ENCODE results near the gene HCK.

DNA sequence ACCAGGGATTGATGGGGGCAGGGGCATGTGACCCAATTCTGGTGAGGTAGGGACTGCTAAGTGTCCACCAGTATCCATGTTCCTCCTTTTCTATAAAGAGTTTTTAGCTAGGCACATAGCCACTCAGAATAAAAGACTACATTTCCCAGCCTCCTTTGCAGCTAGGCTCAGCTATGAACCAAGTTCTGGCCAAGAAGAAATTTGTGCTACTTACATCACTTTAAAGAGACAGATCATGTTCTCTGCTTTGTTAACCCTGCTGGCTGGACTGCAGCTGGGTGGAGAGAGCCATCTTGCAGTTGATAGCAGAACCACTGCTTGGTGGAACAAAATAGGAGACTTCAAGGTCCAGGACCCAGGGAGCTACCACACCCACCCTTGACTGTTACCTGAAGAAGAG, 47.1 kb upstream of the HCK start:
- TF ChIP-seq, protein P1, sequence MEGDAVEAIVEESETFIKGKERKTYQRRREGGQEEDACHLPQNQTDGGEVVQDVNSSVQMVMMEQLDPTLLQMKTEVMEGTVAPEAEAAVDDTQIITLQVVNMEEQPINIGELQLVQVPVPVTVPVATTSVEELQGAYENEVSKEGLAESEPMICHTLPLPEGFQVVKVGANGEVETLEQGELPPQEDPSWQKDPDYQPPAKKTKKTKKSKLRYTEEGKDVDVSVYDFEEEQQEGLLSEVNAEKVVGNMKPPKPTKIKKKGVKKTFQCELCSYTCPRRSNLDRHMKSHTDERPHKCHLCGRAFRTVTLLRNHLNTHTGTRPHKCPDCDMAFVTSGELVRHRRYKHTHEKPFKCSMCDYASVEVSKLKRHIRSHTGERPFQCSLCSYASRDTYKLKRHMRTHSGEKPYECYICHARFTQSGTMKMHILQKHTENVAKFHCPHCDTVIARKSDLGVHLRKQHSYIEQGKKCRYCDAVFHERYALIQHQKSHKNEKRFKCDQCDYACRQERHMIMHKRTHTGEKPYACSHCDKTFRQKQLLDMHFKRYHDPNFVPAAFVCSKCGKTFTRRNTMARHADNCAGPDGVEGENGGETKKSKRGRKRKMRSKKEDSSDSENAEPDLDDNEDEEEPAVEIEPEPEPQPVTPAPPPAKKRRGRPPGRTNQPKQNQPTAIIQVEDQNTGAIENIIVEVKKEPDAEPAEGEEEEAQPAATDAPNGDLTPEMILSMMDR (IDR thresholded peaks at IDR 0.05) = no peak
- TF ChIP-seq ELF4 (CRISPR knock-in tag; IDR thresholded peaks at IDR 0.05; ENCODE audit: low read depth) (no peak), JUN (CRISPR knock-in tag; IDR thresholded peaks at IDR 0.05) (no peak), SMAD4 (CRISPR knock-in tag; IDR thresholded peaks at IDR 0.05) (no peak), GRHL2 (CRISPR knock-in tag; IDR thresholded peaks at IDR 0.05; ENCODE audit: insufficient replicate concordance, severe bottlenecking) (no peak), CREB1 (CRISPR knock-in tag; IDR thresholded peaks at IDR 0.05) (no peak), TCF7 (CRISPR knock-in tag; IDR thresholded peaks at IDR 0.05; ENCODE audit: low read depth) (no peak)
- TF ChIP-seq, protein P2, sequence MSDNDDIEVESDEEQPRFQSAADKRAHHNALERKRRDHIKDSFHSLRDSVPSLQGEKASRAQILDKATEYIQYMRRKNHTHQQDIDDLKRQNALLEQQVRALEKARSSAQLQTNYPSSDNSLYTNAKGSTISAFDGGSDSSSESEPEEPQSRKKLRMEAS (CRISPR knock-in tag; IDR thresholded peaks at IDR 0.05) = no peak
- TF ChIP-seq, protein P3, sequence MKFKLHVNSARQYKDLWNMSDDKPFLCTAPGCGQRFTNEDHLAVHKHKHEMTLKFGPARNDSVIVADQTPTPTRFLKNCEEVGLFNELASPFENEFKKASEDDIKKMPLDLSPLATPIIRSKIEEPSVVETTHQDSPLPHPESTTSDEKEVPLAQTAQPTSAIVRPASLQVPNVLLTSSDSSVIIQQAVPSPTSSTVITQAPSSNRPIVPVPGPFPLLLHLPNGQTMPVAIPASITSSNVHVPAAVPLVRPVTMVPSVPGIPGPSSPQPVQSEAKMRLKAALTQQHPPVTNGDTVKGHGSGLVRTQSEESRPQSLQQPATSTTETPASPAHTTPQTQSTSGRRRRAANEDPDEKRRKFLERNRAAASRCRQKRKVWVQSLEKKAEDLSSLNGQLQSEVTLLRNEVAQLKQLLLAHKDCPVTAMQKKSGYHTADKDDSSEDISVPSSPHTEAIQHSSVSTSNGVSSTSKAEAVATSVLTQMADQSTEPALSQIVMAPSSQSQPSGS (CRISPR knock-in tag; IDR thresholded peaks at IDR 0.05; ENCODE audit: borderline replicate concordance, low read depth) = no peak

Measured in WTC11 (cell line).